Peyer's patch (tissue), 4 donors: ENCODE measurements around the gene C18orf63. TPM values are rescaled to one million over a fixed set of nuclear protein-coding genes. Genes with fewer than 3 reads are reported as not detected.
A peak's percentile ranks its signal among the peaks of the same experiment; 100 is the strongest.

Experiments
- DNase-seq, 3 donors: peaks; one replicate each; pipeline ENCODE4 v3.0.0-alpha.2; 2017 to 2019
- H3K27ac ChIP-seq, 4 donors: fragments of 200-600 bp; sonication (generic); one replicate each; pipeline ENCODE4 v1.5.1; 2016 to 2019
- H3K27me3 ChIP-seq, 2 donors: fragments of 200-600 bp; sonication (generic); one replicate each; pipeline ENCODE4 v1.5.1; 2019
- H3K36me3 ChIP-seq, 3 donors: fragments of 200-600 bp; sonication (generic); one replicate each; pipeline ENCODE4 v1.5.1; 2016 to 2019
- H3K4me1 ChIP-seq, 4 donors: fragments of 200-600 bp; sonication (generic); one replicate each; pipeline ENCODE4 v1.5.1; 2016 to 2019
- H3K4me3 ChIP-seq, 4 donors: fragments of 200-600 bp; sonication (generic); 1 replicate in 3 of 4; 2 replicates in 1 of 4; pipeline ENCODE4 v1.5.1; 2016 to 2019; ENCODE audit warnings: mild to moderate bottlenecking in 1 of 4
- H3K9me3 ChIP-seq, 4 donors: fragments of 200-600 bp; sonication (generic); one replicate each; pipeline ENCODE4 v1.5.1; 2016 to 2019; ENCODE audit warnings: mild to moderate bottlenecking in 1 of 4
- POLR2A ChIP-seq, 2 donors: fragments of 450-650 bp; IDR thresholded peaks; one replicate each; pipeline ENCODE4 v1.5.1; 2017; ENCODE audit warnings: antibody characterized with exemption in 2 of 2, mild to moderate bottlenecking in 2 of 2, moderate library complexity in 2 of 2
- total RNA-seq, 4 donors: library from RNA; depleted of rRNA; stranded (reverse); fragments of >200 nt; gene quantifications; one replicate each; pipeline ENCODE4 v1.1.0, GENCODE V29; 2016
- TF ChIP-seq, protein P1 (sequence below), 6 experiments: fragments of 450-650 bp in 4 of 6; fragments of 200-600 bp in 2 of 6; sonication (generic) in 1 of 6; IDR thresholded peaks; one replicate each; pipeline ENCODE4 v1.5.1; 2017 to 2019; ENCODE audit warnings: antibody characterized with exemption in 6 of 6, mild to moderate bottlenecking in 3 of 6, moderate library complexity in 1 of 6

C18orf63 gene
- total RNA-seq, 4 donors from 2014 or later = not detected

DNA sequence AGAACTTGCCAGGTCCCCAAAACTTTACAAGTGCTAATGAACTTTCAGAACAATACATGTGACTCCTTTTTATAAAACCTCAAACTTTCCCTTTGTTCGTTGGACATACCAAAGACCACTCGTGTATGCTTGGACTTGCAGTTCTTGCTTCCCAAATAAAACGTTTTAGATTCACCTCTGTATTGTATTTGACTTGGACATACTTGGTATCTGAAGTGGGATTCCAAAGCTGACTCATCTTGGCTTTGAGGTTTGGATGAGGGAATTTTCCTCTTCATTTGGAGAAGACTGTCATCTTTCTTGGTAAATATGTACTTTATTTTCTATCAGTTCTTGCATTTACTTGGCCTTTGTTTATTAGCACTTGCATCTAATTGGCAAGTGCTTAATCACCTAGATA, 15.9 kb upstream of the C18orf63 start:
- Histone ChIP-seq H3K27me3 (no peaks in the 10 kb centered on the region), H3K4me3 (no peak overlapping the region), H3K27ac (no peak overlapping the region), H3K36me3 (no peaks in the 10 kb centered on the region), H3K4me1 (no peaks in the 10 kb centered on the region), H3K9me3 (no peaks in the 10 kb centered on the region)
- no peak for DNase-seq
- no peak for TF ChIP-seq POLR2A (IDR thresholded peaks at IDR 0.05)
- TF ChIP-seq, protein P1, sequence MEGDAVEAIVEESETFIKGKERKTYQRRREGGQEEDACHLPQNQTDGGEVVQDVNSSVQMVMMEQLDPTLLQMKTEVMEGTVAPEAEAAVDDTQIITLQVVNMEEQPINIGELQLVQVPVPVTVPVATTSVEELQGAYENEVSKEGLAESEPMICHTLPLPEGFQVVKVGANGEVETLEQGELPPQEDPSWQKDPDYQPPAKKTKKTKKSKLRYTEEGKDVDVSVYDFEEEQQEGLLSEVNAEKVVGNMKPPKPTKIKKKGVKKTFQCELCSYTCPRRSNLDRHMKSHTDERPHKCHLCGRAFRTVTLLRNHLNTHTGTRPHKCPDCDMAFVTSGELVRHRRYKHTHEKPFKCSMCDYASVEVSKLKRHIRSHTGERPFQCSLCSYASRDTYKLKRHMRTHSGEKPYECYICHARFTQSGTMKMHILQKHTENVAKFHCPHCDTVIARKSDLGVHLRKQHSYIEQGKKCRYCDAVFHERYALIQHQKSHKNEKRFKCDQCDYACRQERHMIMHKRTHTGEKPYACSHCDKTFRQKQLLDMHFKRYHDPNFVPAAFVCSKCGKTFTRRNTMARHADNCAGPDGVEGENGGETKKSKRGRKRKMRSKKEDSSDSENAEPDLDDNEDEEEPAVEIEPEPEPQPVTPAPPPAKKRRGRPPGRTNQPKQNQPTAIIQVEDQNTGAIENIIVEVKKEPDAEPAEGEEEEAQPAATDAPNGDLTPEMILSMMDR (IDR thresholded peaks at IDR 0.05) = no peak

DNA sequence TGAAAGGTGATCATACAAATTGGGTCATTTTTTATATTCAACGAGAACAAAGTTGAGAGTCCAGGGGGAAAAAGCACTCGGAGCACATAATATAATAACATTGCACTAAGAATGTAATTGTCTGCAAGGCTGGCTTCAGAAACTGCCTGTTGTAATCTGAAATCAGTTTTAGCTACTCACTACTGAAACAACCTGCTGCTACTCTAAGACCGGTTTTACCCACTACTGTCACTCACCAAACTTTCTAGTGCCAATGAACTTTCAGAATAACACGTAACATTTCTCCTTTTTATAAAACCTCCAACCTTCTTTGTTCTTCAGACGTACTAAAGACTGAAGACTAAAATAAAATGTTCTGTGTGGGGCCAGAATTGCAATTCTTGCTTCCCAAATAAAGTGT, 12.3 kb upstream of the C18orf63 start:
- no peak overlapping the region for H3K27ac ChIP-seq
- no peaks in the 10 kb centered on the region for H3K9me3 ChIP-seq
- no peaks in the 10 kb centered on the region for H3K4me1 ChIP-seq
- DNase-seq = no peak
- H3K4me3 ChIP-seq = no peak overlapping the region
- no peaks in the 10 kb centered on the region for H3K27me3 ChIP-seq
- no peaks in the 10 kb centered on the region for H3K36me3 ChIP-seq
- no peak for TF ChIP-seq POLR2A (IDR thresholded peaks at IDR 0.05)
- TF ChIP-seq, protein P1 (IDR thresholded peaks at IDR 0.05) = no peak

DNA sequence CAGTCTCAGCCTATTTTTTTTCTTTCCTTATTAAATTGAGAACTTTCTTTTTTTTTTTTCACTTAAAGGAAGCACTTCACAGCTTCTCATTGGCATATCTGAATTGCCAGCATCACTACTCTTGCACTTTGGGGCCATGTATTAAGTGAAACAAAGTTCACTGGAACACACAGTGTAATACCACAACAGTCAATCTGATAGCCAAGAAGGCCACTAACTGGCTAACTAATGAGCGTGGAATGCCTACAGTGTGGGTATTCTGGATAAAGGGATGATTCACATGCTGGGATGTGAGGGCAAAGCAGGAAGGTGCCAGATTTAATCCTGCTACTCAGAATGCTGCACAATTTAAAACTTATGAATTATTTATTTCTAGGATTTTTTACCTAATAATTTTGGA, 11.7 kb upstream of the C18orf63 start:
- no peaks in the 10 kb centered on the region for H3K9me3 ChIP-seq
- H3K27me3 ChIP-seq = no peaks in the 10 kb centered on the region
- no peaks in the 10 kb centered on the region for H3K36me3 ChIP-seq
- no peak for DNase-seq
- no peak overlapping the region for H3K4me3 ChIP-seq
- H3K4me1 ChIP-seq = no peaks in the 10 kb centered on the region
- TF ChIP-seq, protein P1 (IDR thresholded peaks at IDR 0.05) = no peak
- no peak for TF ChIP-seq POLR2A (IDR thresholded peaks at IDR 0.05)
- H3K27ac ChIP-seq = no peak overlapping the region

DNA sequence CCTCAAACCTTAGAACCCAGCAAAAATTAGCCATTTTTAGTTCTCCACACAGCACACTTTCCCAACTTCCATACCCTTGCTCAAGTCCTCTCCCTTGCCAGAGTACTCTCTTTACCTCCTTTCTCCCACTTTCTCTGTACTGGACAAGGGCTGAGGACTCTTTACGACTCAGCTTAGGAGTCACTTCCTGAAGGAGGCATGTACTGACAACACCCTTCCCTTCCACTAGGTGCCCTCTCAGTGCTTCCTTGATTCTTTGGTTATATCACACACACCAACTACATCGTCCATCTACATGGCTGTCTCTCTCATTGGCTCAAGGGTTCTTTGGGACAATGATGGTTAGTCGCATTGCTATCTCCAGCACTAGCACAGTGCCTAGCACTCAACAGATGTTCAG, 5.2 kb upstream of the C18orf63 start:
- H3K9me3 ChIP-seq = no peaks in the 10 kb centered on the region
- DNase-seq = peak in 1 of 3 donors; percentile 59
- H3K27me3 ChIP-seq = no peaks in the 10 kb centered on the region
- no peaks in the 10 kb centered on the region for H3K4me1 ChIP-seq
- no peak overlapping the region for H3K4me3 ChIP-seq
- no peaks in the 10 kb centered on the region for H3K36me3 ChIP-seq
- no peak overlapping the region for H3K27ac ChIP-seq
- TF ChIP-seq POLR2A (IDR thresholded peaks at IDR 0.05) = no peak
- TF ChIP-seq, protein P1 (IDR thresholded peaks at IDR 0.05) = peak in 4 of 6 experiments; percentile 40 to 71 (median 68)

DNA sequence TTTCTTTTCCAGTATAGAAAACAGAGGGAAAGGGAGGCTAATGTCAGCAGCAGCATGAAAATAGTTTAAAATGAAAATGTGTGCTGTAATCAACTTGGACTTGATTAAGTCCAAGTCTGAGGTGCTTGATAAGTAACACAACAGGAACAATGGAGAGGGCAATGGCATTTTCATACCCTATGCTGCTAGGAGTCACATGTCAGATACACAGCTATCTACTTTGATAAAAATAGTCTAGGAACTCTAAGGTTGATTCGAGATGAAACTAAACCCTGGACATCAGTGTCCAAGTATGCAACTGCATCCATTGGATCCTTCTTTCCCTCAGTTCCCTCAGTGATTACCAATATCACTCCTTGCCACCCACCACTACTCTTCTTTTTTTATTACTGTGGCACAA, 4.6 kb upstream of the C18orf63 start:
- Histone ChIP-seq H3K4me3 (no peak overlapping the region), H3K36me3 (no peaks in the 10 kb centered on the region), H3K27ac (no peak overlapping the region), H3K27me3 (no peaks in the 10 kb centered on the region), H3K4me1 (no peaks in the 10 kb centered on the region), H3K9me3 (no peaks in the 10 kb centered on the region)
- TF ChIP-seq, protein P1 (IDR thresholded peaks at IDR 0.05) = no peak
- TF ChIP-seq POLR2A (IDR thresholded peaks at IDR 0.05) = no peak
- no peak for DNase-seq
